B cell (primary cell): ENCODE data around the gene SLC5A5. TPM values are rescaled to one million over a fixed set of nuclear protein-coding genes. Genes with fewer than 3 reads are reported as not detected.
"Not testable (repeated sequence)": the region's sequence is repeated elsewhere in the genome, so short reads cannot be mapped to it uniquely, and the experiment has no call there.

Experiments
- ATAC-seq: fragments of 200-7000 bp; cut with Tn5 transposase; one replicate; pipeline ENCODE4 v1.10.0; 2021; ENCODE audit warnings: low read depth, mild to moderate bottlenecking, moderate number of reproducible peaks, moderate library complexity
- CTCF ChIA-PET: fragments of 350-600 bp; sonication (Branson Sonifier 250); formaldehyde crosslinking; loops from one replicate; lab custom pipeline; 2021; ENCODE audit warnings: antibody characterized with exemption, inconsistent platforms; lab: Charles Lee
- POLR2A ChIA-PET: fragments of 350-600 bp; sonication (Branson Sonifier 250); formaldehyde crosslinking; loops from one replicate; lab custom pipeline; 2021; ENCODE audit warnings: antibody characterized with exemption; lab: Charles Lee
- DNase-seq: peaks from one replicate; pipeline ENCODE4 v3.0.0; 2013
- H2AFZ ChIP-seq: 2 replicates; pipeline ENCODE4 v1.6.1; 2012; ENCODE audit warnings: mild to moderate bottlenecking, low read depth, low read length; ENCODE audit not compliant: insufficient read depth, poor library complexity, severe bottlenecking
- H3K27ac ChIP-seq, 2 donors: 1 replicate in 1 of 2; 2 replicates in 1 of 2; pipeline ENCODE4 v1.5.1; 2012 to 2013; ENCODE audit warnings: low read length in 2 of 2, mild to moderate bottlenecking in 2 of 2, moderate library complexity in 1 of 2
- H3K27me3 ChIP-seq, 4 experiments: fragments of 200-600 bp in 1 of 4; sonication (generic) in 1 of 4; replicated peaks in 1 of 4; 1 replicate in 2 of 4; 2 replicates in 2 of 4; pipeline versions ENCODE4 v1.6.1 to v1.7.0; 2013 to 2016; ENCODE audit warnings: low read length in 3 of 4, mild to moderate bottlenecking in 2 of 4, mixed read lengths in 1 of 4, moderate library complexity in 1 of 4; ENCODE audit not compliant: insufficient read depth in 4 of 4, control insufficient read depth in 3 of 4; ENCODE audit errors: control extremely low read depth in 1 of 4
- H3K36me3 ChIP-seq, 2 experiments: replicated peaks in 1 of 2; 1 replicate in 1 of 2; 2 replicates in 1 of 2; pipeline versions ENCODE4 v1.6.1 to v1.7.1; 2013; ENCODE audit warnings: low read length in 1 of 2; ENCODE audit not compliant: insufficient read depth in 2 of 2, control insufficient read depth in 1 of 2; ENCODE audit errors: control extremely low read depth in 1 of 2, extremely low read depth in 1 of 2
- H3K4me1 ChIP-seq, 2 donors: fragments of 200-600 bp in 1 of 2; sonication (generic) in 1 of 2; 1 replicate in 1 of 2; 2 replicates in 1 of 2; pipeline versions ENCODE4 v1.5.1 to v1.6.1; 2013 to 2017; ENCODE audit warnings: low read length in 2 of 2; ENCODE audit not compliant: control insufficient read depth in 2 of 2, insufficient read depth in 2 of 2
- H3K4me2 ChIP-seq: replicated peaks from 2 replicates; pipeline ENCODE3; 2012; ENCODE audit warnings: mild to moderate bottlenecking, low read depth, low read length; ENCODE audit not compliant: poor library complexity, severe bottlenecking
- H3K4me3 ChIP-seq, 5 experiments: fragments of 200-600 bp in 1 of 5; sonication (generic) in 1 of 5; 1 replicate in 3 of 5; 2 replicates in 2 of 5; pipeline versions ENCODE4 v1.5.1 to v1.7.0; 2011 to 2016; ENCODE audit warnings: low read length in 4 of 5, mild to moderate bottlenecking in 4 of 5, low read depth in 2 of 5, control low read depth in 1 of 5, moderate library complexity in 1 of 5; ENCODE audit not compliant: insufficient read depth in 1 of 5; ENCODE audit errors: control extremely low read depth in 1 of 5, extremely low read depth in 1 of 5
- H3K79me2 ChIP-seq: fragments of 200-600 bp; sonication (generic); one replicate; pipeline ENCODE4 v1.6.0; 2016; ENCODE audit warnings: low read length; ENCODE audit not compliant: control insufficient read depth, insufficient read depth
- H3K9ac ChIP-seq: fragments of 200-600 bp; sonication (generic); 2 replicates; pipeline ENCODE4 v1.6.1; 2017; ENCODE audit warnings: mild to moderate bottlenecking, low read length, moderate library complexity
- H3K9me3 ChIP-seq, 3 donors: one replicate each; pipeline versions ENCODE4 v1.6.1 to v1.7.1; 2013; ENCODE audit warnings: low read length in 2 of 3; ENCODE audit not compliant: control insufficient read depth in 2 of 3, insufficient read depth in 1 of 3; ENCODE audit errors: control extremely low read depth in 1 of 3
- H4K20me1 ChIP-seq: 2 replicates; pipeline ENCODE4 v1.6.0; 2012; ENCODE audit warnings: mild to moderate bottlenecking, low read length; ENCODE audit not compliant: insufficient read depth, control insufficient read depth, poor library complexity, severe bottlenecking
- H3K27ac Mint-ChIP-seq: one replicate; pipeline ENCODE4 v1.8.0; 2021; ENCODE audit warnings: mixed read lengths
- H3K27me3 Mint-ChIP-seq: one replicate; pipeline ENCODE4 v1.8.0; 2021; ENCODE audit warnings: mixed read lengths
- H3K4me1 Mint-ChIP-seq: one replicate; pipeline ENCODE4 v1.8.0; 2021; ENCODE audit warnings: mixed read lengths
- H3K4me3 Mint-ChIP-seq: one replicate; pipeline ENCODE4 v1.8.0; 2021; ENCODE audit warnings: mixed read lengths
- H3K9me3 Mint-ChIP-seq: one replicate; pipeline ENCODE4 v1.8.0; 2022; ENCODE audit warnings: mixed read lengths; ENCODE audit not compliant: insufficient read depth
- CTCF ChIP-seq: fragments of 200-600 bp; IDR thresholded peaks from one replicate; pipeline ENCODE4 v1.8.0; 2022; ENCODE audit warnings: antibody characterized with exemption, mild to moderate bottlenecking
- EZH2 ChIP-seq: IDR thresholded peaks from 2 replicates; pipeline ENCODE4 v1.6.1; 2012; ENCODE audit warnings: borderline replicate concordance, low read depth, mild to moderate bottlenecking, moderate library complexity, low read length; ENCODE audit not compliant: insufficient read depth, poor library complexity, severe bottlenecking
- WGBS: methylation state at CpG from one replicate; pipeline ENCODE4 v1.1.5; 2013; ENCODE audit warnings: missing lambda C conversion rate; ENCODE audit not compliant: insufficient coverage; 5-methylcytosine and 5-hydroxymethylcytosine counted together
- intact Hi-C: fragments of 100-400 bp; cut with micrococcal nuclease; formaldehyde crosslinking; loops from one replicate; pipeline ENCODE4 v1.10.0; 2022
- polyA plus RNA-seq: library from polyadenylated mRNA; depleted of rRNA; stranded (reverse); fragments of >200 nt; gene quantifications from 2 replicates; pipeline ENCODE4 v1.2.3, GENCODE V29; 2012
- total RNA-seq, 2 donors: library from RNA; stranded (reverse); fragments of 120-200 nt in 1 of 2; gene quantifications; 1 replicate in 1 of 2; 2 replicates in 1 of 2; pipeline versions ENCODE4 v1.2.3 to v1.2.4, GENCODE V29; 2013 to 2022

The SLC5A5 gene
- total and polyA plus RNA-seq, 2 donors (not counting 1 experiment from before 2014, with no cell fraction given), result 0.07 to 0.40 TPM

- no peaks in the 10 kb centered on the region for H3K4me1 Mint-ChIP-seq
- CTCF ChIA-PET, result no interaction called here
- TF ChIP-seq CTCF (no peak), EZH2 (no peak)
- no peak overlapping the region for H3K4me3 Mint-ChIP-seq
- H3K4me2 ChIP-seq, result no peak overlapping the region
- peaks cover 3% of the 10 kb centered on the region for H3K27me3 Mint-ChIP-seq
- H2AFZ ChIP-seq, result no peak overlapping the region
- WGBS, result 90% methylated on average over 6 of the region's 11 CpGs
- H4K20me1 ChIP-seq, result no peaks in the 10 kb centered on the region
- H3K79me2 ChIP-seq, result no peaks in the 10 kb centered on the region
- no peak overlapping the region for H3K27ac Mint-ChIP-seq
- H3K27ac ChIP-seq, result no peak overlapping the region
- H3K4me1 ChIP-seq, result no peaks in the 10 kb centered on the region
- POLR2A ChIA-PET, result no interaction called here
- no peak overlapping the region for H3K4me3 ChIP-seq
- no peaks in the 10 kb centered on the region for H3K9me3 Mint-ChIP-seq
- DNase-seq, result no peak
- intact Hi-C loops, result no loop called here
- H3K27me3 ChIP-seq, result peaks cover 0 to 3% (median 0%) of the 10 kb centered on the region in 4 experiments
- H3K9me3 ChIP-seq, result peaks cover 3 to 38% (median 15%) of the 10 kb centered on the region in 3 donors
- no peak for ATAC-seq
- no peak overlapping the region for H3K9ac ChIP-seq
- H3K36me3 ChIP-seq, result no peaks in the 10 kb centered on the region
Observed at GRCh38 chr19:17910791-17911360, 39.1 kb downstream of the SLC5A5 start.

GRCh38 chr19:17915940-17916593 lies 44.3 kb downstream of the SLC5A5 start:
- intact Hi-C loops, result no loop called here
- H3K4me1 ChIP-seq, result no peaks in the 10 kb centered on the region
- WGBS, result 91% methylated on average over 5 of the region's 6 CpGs
- peaks cover 0 to 5% (median 0%) of the 10 kb centered on the region in 4 experiments for H3K27me3 ChIP-seq
- H3K4me1 Mint-ChIP-seq, result no peaks in the 10 kb centered on the region
- peaks cover 1 to 38% (median 12%) of the 10 kb centered on the region in 3 donors for H3K9me3 ChIP-seq
- H3K27ac ChIP-seq, result no peak overlapping the region
- H3K4me2 ChIP-seq, result no peak overlapping the region
- no peaks in the 10 kb centered on the region for H4K20me1 ChIP-seq
- POLR2A ChIA-PET, result no interaction called here
- ATAC-seq (no peak), DNase-seq (no peak)
- CTCF ChIA-PET, result interaction anchor here (1.1 kb wide), 1 partner anchor 16 kb away, joined by 4 read pairs; the partner anchor contains the start of gene CCDC124
- H3K27ac Mint-ChIP-seq, result no peak overlapping the region
- H3K79me2 ChIP-seq, result no peaks in the 10 kb centered on the region
- no peak overlapping the region for H2AFZ ChIP-seq
- no peaks in the 10 kb centered on the region for H3K36me3 ChIP-seq
- TF ChIP-seq CTCF (no peak), EZH2 (no peak)
- H3K27me3 Mint-ChIP-seq, result peaks cover 9% of the 10 kb centered on the region
- no peaks in the 10 kb centered on the region for H3K9me3 Mint-ChIP-seq
- H3K4me3 ChIP-seq, result no peak overlapping the region
- no peak overlapping the region for H3K9ac ChIP-seq
- H3K4me3 Mint-ChIP-seq, result no peak overlapping the region

DNA sequence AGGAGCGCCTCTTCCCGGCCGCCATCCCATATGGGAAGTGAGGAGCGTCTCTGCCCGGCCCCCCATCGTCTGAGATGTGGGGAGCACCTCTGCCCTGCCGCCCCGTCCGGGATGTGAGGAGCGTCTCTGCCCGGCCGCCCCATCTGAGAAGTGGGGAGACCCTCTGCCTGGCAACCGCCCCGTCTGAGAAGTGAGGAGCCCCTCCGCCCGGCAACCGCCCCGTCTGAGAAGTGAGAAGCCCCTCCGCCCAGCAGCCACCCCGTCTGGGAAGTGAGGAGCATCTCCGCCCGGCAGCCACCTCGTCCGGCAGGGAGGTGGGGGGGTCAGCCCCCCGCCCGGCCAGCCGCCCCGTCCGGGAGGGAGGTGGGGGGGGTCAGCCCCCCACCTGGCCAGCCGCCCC lies 46.4 kb downstream of the SLC5A5 start:
- POLR2A ChIA-PET, result not testable (repeated sequence)

More for the DNA sequence above, 46.4 kb downstream of the SLC5A5 start:
- H2AFZ ChIP-seq, H3K79me2 ChIP-seq, H3K9ac ChIP-seq, H3K27ac ChIP-seq, H3K27me3 Mint-ChIP-seq, H3K4me1 ChIP-seq, H3K4me1 Mint-ChIP-seq, H3K36me3 ChIP-seq, ATAC-seq, H3K27me3 ChIP-seq, H3K9me3 Mint-ChIP-seq, DNase-seq, CTCF ChIA-PET, H3K4me2 ChIP-seq, intact Hi-C loops, H4K20me1 ChIP-seq, H3K27ac Mint-ChIP-seq, H3K4me3 Mint-ChIP-seq, H3K4me3 ChIP-seq: not testable (repeated sequence)
- 95% methylated on average over 5 of the region's 30 CpGs for WGBS
- H3K9me3 ChIP-seq, result peaks cover 1 to 25% (median 10%) of the 10 kb centered on the region in 3 donors
